ENCODE measurements around the gene KIF21A.
"Not testable (repeated sequence)": the region's sequence is repeated elsewhere in the genome, so short reads cannot be mapped to it uniquely, and the experiment has no call there.

Gene KIF21A

DNA sequence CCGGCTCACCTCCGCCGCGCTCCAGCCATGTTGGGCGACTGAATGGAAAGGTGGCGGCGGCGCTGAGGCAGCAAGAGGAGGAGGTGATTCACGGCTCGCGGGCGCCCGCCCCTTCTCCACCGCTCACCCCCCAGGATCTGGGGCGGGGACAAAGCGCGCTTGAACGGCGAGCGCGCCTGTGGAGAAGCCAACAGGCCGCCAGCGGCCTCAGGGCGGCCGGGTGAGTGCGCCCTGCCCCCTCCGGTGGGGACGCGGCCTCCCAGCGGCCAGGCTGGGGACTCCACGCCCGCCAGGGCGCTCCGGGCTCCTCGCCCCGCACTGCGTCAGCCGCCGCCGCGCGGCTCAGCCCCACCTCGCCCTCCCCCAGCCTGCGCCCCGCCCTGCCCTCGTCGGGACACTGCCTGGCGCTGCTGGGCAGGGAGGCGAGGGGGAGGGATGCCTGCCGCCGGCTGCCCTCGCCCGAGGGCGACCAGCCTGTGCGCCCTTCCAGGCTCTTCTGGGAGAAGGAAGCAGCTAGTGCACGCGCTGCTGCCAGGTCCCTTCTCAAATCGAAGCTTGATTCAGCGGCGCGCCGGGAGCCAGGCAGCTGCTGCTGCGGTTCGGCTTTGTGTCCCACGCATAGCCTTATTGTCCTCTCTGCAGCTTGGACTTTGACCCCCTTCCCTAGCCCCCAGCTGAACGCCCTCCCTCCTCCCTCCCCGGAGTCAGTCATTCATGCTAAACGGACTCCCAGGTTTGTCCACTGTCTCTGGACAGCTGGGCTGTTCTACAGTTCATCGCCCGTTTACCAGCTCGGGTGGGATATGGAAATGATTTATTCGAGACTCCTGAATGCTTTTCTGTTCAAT, at the start of gene KIF21A:
KIF21A (minus strand) TSS at position 40 of the 848 bp plus-strand sequence. CDS start 150 bp downstream, outside the sequence.
- DNase-seq = peak; percentile 52

- no peak for DNase-seq
Measured at GRCh38 chr12:39490500-39491282, 47.8 kb upstream of the KIF21A start.

DNA sequence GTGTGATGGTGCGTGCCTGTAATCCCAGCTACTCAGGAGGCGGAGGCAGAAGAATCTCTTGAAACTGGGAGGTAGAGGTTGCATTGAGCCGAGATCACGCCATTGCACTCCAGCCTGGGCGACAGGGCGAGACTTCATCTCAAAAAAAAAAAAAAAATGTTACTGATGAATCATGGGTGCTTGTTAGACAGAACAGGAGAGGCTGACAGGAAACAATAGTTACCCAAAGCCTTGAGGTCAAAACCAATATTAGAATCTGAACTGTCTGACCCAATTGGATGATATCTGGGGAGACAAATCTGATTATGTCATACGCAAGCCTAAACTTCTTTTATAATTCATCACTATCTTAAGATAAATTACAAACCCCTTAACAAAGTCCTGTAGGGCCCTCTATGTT, 40.7 kb upstream of the KIF21A start:
- no peak for DNase-seq

GRCh38 chr12:39483042-39483441, 40.1 kb upstream of the KIF21A start:
- DNase-seq = no peak

- no peak for DNase-seq
Measured at GRCh38 chr12:39476894-39477293, 34.0 kb upstream of the KIF21A start.

DNA sequence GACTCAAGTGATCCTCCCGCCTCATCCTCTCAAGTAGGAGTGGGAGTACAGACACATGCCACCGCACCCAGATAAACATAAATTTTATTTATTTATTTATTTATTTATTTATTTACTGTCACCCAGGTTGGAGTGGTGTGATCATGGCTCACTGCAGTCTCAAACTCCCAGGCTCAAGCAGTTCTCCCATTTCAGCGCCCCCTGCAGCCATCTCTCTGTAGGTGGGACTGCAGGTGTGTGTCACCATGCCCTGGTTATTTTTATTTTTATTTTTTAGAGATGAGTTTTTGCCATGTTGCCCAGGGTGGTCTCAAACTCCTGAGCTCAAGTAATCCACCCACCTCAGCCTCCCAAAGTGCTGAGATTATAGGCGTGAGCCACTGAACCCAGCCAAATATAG, 33.2 kb upstream of the KIF21A start:
- DNase-seq = no peak

DNA sequence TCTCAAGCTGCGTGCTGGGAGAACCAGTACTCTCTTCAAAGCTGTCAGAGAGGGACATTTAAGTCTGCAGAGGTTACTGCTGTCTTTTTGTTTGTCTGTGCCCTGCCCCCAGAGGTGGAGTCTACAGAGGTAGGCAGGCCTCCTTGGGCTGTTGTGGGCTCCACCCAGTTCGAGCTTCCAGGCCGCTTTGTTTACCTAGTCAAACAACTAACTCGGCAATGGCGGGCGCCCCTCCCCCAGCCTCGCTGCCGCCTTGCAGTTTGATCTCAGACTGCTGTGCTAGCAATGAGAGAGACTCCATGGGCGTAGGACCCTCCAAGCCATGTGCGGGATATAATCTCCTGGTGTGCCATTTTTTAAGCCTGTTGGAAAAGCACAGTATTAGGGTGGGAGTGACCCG, 32.2 kb upstream of the KIF21A start:
- DNase-seq = not testable (repeated sequence)

GRCh38 chr12:39467432-39467870, 24.5 kb upstream of the KIF21A start:
- no peak for DNase-seq

- no peak for DNase-seq
Measured at GRCh38 chr12:39464976-39465695, 22.2 kb upstream of the KIF21A start.

- no peak for DNase-seq
Measured at GRCh38 chr12:39461059-39461458, 18.1 kb upstream of the KIF21A start.

DNA sequence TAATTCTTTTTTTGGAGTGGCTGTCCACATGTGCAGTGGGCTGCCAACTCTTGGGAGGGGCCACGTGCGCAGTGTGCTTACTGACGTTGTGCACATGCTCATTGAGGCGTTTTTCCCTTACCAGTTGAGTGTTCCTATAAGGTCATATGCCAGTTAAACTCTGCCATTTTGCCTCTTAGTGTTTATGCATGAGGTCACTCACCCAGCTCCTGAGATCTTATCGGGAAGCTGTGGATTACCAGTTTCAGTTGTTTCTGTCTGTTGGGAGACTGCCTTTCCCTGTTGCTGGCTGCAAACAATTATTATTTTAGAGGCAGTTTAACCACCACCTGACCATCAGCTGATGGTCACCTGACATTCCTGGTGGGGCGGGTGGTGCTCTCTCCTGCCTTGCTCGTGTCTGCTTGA, 16.1 kb upstream of the KIF21A start:
- peak; percentile 12 for DNase-seq

DNA sequence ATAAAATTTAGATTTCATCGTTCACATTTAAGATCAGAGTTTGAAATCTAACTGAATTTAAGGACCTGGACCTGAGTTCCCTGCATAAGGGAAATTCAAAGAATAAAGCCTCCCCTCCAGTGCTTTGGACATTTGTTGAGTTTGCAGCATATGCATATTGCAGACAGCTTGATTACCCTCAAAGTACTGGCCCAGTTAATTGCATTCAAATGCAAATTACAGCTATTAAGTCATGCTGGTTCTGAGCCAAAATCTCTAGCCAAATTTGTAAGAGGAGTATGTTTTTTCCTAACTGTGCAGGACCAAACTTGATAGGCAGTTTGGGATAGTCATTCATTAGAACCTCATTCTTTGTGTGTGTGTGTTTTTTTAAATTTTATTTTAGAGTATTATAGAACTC, 9.1 kb upstream of the KIF21A start:
- DNase-seq = no peak

- DNase-seq = no peak
Measured at GRCh38 chr12:39448038-39448437, 5.1 kb upstream of the KIF21A start.

DNA sequence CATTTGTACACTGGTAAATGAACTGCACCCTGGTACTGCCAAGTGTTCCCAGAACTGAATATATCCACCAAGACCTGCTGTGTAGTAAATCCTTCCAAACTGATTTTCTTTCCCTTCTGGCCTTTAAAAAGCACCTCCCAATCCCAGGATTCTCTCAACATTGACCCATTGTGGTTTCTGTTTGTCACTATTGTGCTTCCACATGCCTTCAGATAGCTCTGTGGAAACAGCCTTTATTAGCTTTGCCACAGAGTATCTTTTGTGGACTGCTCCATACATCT, 949 bp upstream of the KIF21A start:
- peak; percentile 16 for DNase-seq

GRCh38 chr12:39442831-39443080, 164 bp downstream of the KIF21A start:
- no peak for DNase-seq

DNA sequence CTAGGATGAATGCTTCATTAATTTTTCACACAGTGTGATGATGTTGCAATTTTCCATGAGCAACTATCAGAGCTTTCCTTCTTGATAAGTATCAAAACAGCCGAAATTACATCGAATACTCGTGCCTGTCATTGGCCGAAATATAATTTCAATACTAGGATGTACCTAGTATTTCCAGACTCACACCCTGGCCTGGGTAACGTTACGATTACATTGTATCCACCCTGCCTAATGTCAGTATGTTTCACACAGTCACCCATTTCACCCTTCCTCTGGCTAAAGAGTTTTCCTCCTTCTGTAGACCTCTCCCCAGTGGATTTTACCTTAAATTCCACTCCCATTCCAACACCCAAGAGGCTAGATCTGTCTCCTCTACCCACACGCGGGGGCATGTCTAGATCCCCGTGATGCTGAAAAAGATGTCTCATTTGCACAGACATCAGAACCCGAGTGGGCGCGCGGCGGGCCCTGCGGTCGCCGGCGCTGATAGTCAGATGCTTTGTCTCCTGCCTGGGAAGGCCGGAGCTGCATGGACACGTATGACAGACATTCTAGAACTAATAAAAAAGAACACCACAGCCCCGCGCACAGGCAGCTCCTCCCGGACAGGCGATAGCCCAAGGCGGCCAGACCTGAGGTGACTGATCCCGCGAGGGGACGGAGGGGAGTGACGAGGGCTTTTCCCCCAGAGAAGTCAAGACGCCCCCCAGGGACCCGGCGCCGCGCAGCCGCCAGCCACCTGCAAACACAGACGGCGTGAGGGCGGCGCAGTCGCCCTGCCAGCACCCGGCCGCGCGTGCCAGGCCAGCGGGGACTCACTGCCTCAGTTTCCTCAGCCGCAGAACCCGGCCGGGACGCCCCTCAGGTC, 723 bp downstream of the KIF21A start:
- peak; percentile 9 for DNase-seq

GRCh38 chr12:39441189-39441962, 1.5 kb downstream of the KIF21A start:
- no peak for DNase-seq

- no peak for DNase-seq
Measured at GRCh38 chr12:39440781-39441180, 2.1 kb downstream of the KIF21A start.

- DNase-seq = no peak
Measured at GRCh38 chr12:39440101-39440500, 2.8 kb downstream of the KIF21A start.

DNA sequence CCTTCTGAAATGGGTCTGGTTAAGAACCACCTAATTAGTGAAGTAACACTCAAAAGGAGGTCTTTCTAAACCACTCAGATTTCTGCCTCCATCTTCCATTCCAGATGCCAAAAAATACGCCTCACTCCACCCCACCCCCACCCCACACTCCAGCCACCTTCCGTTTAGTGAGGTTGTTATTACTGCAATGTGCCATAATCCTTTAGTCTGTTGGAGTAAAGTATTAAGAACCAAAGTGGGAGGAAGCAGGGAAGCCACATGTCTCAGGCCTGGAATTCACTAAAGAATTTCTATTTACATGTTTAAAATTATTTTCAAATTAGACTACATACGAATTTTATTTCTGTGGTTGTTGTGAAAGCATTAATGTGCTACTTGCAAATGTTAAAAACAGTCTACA, 7.4 kb downstream of the KIF21A start:
- no peak for DNase-seq

DNA sequence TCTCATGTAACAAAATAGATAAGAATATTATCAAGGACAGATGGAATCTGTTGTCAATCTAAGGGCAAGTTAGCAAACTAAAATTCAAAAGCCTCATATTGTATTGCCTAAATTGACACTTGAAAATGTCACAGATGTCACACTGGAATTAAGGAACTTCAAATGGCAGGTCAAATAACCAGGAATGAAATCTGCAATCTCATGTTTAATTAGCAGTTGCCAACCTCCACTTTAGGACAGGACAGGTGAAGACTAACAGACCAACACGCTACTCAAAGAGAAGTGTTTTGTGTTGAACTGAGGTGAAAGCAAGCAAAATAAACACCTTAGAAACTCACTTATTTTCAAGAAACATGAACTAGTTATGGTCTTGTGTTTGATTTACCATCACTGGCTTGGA, 11.1 kb downstream of the KIF21A start:
- DNase-seq = no peak
